DND-41 (cell line): ENCODE measurements around the gene COQ8B.

ENCODE experiments used
- ATAC-seq: fragments of 200-7000 bp; cut with Tn5 transposase; 3 replicates; pipeline ENCODE4 v1.9.1; 2021; ENCODE audit warnings: low read depth; ENCODE audit not compliant: insufficient read depth
- DNase-seq: peaks from one replicate; pipeline ENCODE4 v3.0.0-alpha.2; 2020
- H2AFZ ChIP-seq: 2 replicates; pipeline ENCODE4 v1.6.0; 2012; ENCODE audit warnings: low read depth, low read length
- H3K27ac ChIP-seq: 2 replicates; pipeline ENCODE4 v1.5.1; 2012; ENCODE audit warnings: low read length, inconsistent platforms
- H3K27me3 ChIP-seq: fragments of 200-600 bp; sonication (generic); 2 replicates; pipeline ENCODE4 v1.6.0; 2012; ENCODE audit warnings: low read length, mild to moderate bottlenecking, inconsistent platforms; ENCODE audit not compliant: insufficient read depth, poor library complexity
- H3K36me3 ChIP-seq: 2 replicates; pipeline ENCODE4 v1.5.1; 2012; ENCODE audit warnings: low read length, inconsistent platforms; ENCODE audit not compliant: insufficient read depth
- H3K4me1 ChIP-seq: 2 replicates; pipeline ENCODE4 v1.5.1; 2012; ENCODE audit warnings: mild to moderate bottlenecking, low read length; ENCODE audit not compliant: insufficient read depth
- H3K4me2 ChIP-seq: 2 replicates; pipeline ENCODE4 v1.6.0; 2012; ENCODE audit warnings: mild to moderate bottlenecking, moderate library complexity, low read length, inconsistent platforms; ENCODE audit not compliant: insufficient read depth
- H3K4me3 ChIP-seq, 2 experiments: fragments of 200-600 bp in 1 of 2; shearing (Covaris generic) in 1 of 2; 2 replicates each; pipeline ENCODE4 v1.5.1; 2012 to 2016; ENCODE audit warnings: inconsistent platforms in 2 of 2, low read length in 2 of 2, mild to moderate bottlenecking in 2 of 2, low read depth in 1 of 2, moderate library complexity in 1 of 2
- H3K79me2 ChIP-seq: 2 replicates; pipeline ENCODE4 v1.6.0; 2012; ENCODE audit warnings: low read length, inconsistent platforms; ENCODE audit not compliant: insufficient read depth
- H3K9ac ChIP-seq: 2 replicates; pipeline ENCODE4 v1.6.0; 2012; ENCODE audit warnings: low read depth, mild to moderate bottlenecking, inconsistent platforms, low read length, moderate library complexity
- H3K9me3 ChIP-seq: 2 replicates; pipeline ENCODE4 v1.5.1; 2012; ENCODE audit warnings: low read length, moderate library complexity, mild to moderate bottlenecking, inconsistent platforms; ENCODE audit not compliant: insufficient read depth, severe bottlenecking
- H4K20me1 ChIP-seq: 2 replicates; pipeline ENCODE4 v1.6.0; 2012; ENCODE audit warnings: low read length; ENCODE audit not compliant: insufficient read depth
- CTCF ChIP-seq: IDR thresholded peaks from 2 replicates; pipeline ENCODE4 v1.5.1; 2012; ENCODE audit warnings: borderline replicate concordance, low read length, moderate library complexity, mild to moderate bottlenecking; ENCODE audit not compliant: poor library complexity, severe bottlenecking; ENCODE audit errors: extremely low read depth
- EZH2 ChIP-seq: IDR thresholded peaks from 3 replicates; pipeline ENCODE4 v1.6.1; 2012; ENCODE audit warnings: borderline replicate concordance, low read depth, mild to moderate bottlenecking, moderate library complexity, low read length, inconsistent platforms; ENCODE audit not compliant: severe bottlenecking

The COQ8B gene

GRCh38 chr19:40687525-40688016 is 29.1 kb downstream of the COQ8B start:
- H3K9ac ChIP-seq: no peak overlapping the region
- no peak for ATAC-seq
- H3K9me3 ChIP-seq: no peaks in the 10 kb centered on the region
- no peak overlapping the region for H3K4me2 ChIP-seq
- peaks cover 9% of the 10 kb centered on the region; the same call in 1 of the 2 replicates for H3K36me3 ChIP-seq
- H3K4me1 ChIP-seq: peaks cover 26% of the 10 kb centered on the region
- H3K79me2 ChIP-seq: no peaks in the 10 kb centered on the region
- no peak for TF ChIP-seq EZH2
- TF ChIP-seq CTCF: no peak
- H2AFZ ChIP-seq: no peak overlapping the region
- no peaks in the 10 kb centered on the region for H3K27me3 ChIP-seq
- H3K4me3 ChIP-seq: no peak overlapping the region
- H4K20me1 ChIP-seq: no peaks in the 10 kb centered on the region
- no peak overlapping the region for H3K27ac ChIP-seq
- no peak for DNase-seq

- Histone ChIP-seq H2AFZ (no peak overlapping the region), H3K27ac (no peak overlapping the region)
Measured at GRCh38 chr19:40686882-40687524, 29.7 kb downstream of the COQ8B start.

GRCh38 chr19:40685563-40685962 is 31.1 kb downstream of the COQ8B start:
- H3K9me3 ChIP-seq: no peaks in the 10 kb centered on the region
- TF ChIP-seq EZH2: no peak
- TF ChIP-seq CTCF: no peak

More at GRCh38 chr19:40686882-40687524, 29.7 kb downstream of the COQ8B start:
- no peak for DNase-seq
- no peaks in the 10 kb centered on the region for H3K27me3 ChIP-seq
- H3K4me3 ChIP-seq: no peak overlapping the region
- no peaks in the 10 kb centered on the region for H4K20me1 ChIP-seq
- no peak overlapping the region for H3K9ac ChIP-seq
- TF ChIP-seq EZH2 (no peak), CTCF (no peak)
- ATAC-seq: no peak
- no peaks in the 10 kb centered on the region for H3K9me3 ChIP-seq
- H3K4me2 ChIP-seq: no peak overlapping the region
- H3K4me1 ChIP-seq: peaks cover 26% of the 10 kb centered on the region
- H3K79me2 ChIP-seq: no peaks in the 10 kb centered on the region
- H3K36me3 ChIP-seq: peaks cover 9% of the 10 kb centered on the region; the same call in 1 of the 2 replicates

More at GRCh38 chr19:40685563-40685962, 31.1 kb downstream of the COQ8B start:
- H3K79me2 ChIP-seq: no peaks in the 10 kb centered on the region
- ATAC-seq (no peak), DNase-seq (no peak)
- H3K36me3 ChIP-seq: peaks cover 12% of the 10 kb centered on the region
- H3K4me2 ChIP-seq: no peak overlapping the region
- H3K27ac ChIP-seq: no peak overlapping the region
- no peak overlapping the region for H3K9ac ChIP-seq
- peaks cover 17% of the 10 kb centered on the region for H3K4me1 ChIP-seq
- H3K4me3 ChIP-seq: no peak overlapping the region
- H4K20me1 ChIP-seq: no peaks in the 10 kb centered on the region
- H2AFZ ChIP-seq: no peak overlapping the region
- H3K27me3 ChIP-seq: no peaks in the 10 kb centered on the region
